HG02938 (cell line): ENCODE results near the gene TMEM150C.
"Not testable (repeated sequence)": the region's sequence is repeated elsewhere in the genome, so short reads cannot be mapped to it uniquely, and the experiment has no call there.

ENCODE experiments used
- ATAC-seq: cut with Tn5 transposase; IDR thresholded peaks from one replicate; pipeline ENCODE4 v1.9.1; 2021; ENCODE audit warnings: mild to moderate bottlenecking, moderate library complexity; ENCODE audit not compliant: unreplicated experiment

Gene TMEM150C

DNA sequence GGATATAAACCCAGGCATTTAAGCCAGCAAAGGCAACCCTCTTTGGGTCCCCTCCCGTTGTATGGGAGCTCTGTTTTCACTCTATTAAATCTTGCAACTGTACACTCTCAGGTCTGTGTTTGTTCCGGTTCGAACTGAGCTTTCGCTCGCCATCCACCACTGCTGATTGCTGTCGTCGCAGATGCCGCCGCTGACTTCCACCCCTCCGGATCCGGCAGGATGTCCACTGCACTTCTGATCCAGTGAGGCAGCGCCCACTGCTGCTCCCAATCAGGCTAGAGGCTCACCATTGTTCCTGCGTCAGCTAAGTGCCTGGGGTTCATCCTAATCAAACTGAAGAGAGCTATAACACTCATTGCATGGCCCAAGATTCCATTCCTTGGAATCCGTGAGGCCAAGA lies 82.2 kb downstream of the TMEM150C start:
- no peak for ATAC-seq

DNA sequence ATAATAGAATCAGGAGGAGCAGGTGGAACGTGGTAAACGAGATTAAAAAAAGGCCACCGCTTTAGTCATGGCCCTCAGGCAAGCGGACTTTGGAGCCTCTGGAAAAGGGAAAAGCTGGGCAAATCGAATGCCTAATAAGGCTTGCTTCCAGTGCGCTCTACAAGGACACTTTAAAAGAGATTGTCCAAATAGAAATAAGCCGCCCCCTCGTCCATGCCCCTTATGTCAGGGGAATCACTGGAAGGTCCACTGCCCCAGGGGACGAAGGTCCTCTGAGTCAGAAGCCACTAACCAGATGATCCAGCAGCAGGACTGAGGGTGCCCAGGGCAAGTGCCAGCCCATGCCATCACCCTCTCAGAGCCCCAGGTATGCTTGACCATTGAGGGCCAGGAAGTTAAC lies 84.3 kb downstream of the TMEM150C start:
- ATAC-seq: not testable (repeated sequence)

DNA sequence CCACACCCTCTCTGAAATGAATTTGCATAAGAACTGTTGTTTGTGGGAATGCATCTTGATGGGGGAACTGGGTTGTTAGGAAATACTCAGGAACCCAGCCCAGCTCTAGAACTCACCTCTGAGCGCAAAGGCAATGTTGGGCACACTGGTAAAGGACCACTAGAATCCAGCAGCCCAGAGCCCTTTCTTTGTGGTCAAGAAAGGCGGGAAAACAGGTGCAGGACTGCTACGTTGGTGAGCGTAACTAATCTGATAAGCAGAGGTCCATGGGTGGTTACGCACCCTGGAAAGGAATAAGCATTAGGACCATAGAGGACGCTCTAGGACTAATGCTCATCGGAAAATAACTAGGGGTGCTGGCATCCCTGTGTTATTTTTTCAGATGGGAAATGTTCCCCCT lies 85.9 kb downstream of the TMEM150C start:
- ATAC-seq: not testable (repeated sequence)

DNA sequence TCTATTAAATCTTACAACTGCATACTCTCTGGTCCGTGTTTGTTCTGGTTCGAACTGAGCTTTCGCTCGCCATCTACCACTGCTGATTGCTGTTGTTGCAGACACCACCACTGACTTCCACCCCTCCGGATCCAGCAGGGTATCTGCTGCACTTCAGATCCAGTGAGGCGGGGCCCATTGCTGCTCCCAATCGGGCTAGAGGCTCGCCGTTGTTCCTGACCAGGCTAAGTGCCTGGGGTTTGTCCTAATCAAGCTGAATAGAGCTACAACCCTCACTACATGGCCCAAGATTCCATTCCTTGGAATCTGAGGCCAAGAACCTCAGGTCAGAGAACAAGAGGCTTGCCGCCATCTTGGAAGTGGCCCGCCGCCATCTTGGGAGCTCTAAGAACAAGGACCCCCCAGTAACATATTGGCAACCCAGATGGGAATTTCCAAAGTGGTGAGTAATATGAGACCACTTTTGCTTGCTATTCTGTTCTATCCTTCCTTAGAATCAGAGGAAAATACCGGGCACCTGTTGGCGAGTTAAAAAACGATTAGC lies 88.1 kb downstream of the TMEM150C start:
- no peak for ATAC-seq

DNA sequence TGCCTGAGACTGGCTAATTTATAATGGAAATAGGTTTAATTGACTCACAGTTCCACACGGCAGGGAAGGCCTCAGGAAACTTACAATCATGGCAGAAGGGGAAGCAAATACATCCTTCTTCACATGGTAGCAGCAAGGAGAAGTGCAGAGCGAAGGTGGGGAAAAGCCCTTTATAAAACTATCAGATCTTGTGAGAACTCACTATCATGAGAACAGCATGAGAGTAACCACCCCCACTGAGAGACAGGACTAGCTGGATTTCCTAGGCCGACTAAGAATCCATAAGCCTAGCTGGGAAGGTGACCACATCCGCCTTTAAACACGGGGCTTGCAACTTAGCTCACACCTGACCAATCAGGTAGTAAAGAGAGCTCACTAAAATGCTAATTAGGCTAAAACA lies 88.7 kb downstream of the TMEM150C start:
- ATAC-seq: not testable (repeated sequence)

DNA sequence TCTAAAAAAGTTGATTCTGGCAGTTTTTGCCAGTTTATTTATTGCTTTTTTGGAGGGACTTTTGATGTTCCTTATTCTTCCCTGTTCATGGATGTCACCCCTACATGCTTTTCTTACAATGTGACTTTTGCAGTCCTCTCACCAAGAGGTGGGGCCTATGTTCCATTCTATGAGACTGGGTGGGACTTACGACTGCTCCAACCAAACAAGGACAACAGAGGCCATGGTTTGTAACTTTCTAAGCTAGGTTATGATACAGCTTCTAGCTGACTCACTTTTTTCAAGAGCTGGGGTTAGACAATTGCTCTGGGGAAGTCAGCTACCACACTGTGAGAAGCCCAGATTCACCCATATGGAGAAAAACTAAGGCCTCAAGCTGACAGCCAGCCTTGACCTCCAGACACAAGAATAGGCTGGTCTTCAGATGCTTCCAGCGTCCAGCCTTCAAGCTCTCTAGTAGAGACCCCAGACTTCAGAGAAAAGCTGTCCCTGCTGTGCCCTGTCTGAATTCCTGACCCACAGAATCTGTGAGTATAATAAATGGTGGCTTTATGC lies 91.9 kb downstream of the TMEM150C start:
- no peak for ATAC-seq

DNA sequence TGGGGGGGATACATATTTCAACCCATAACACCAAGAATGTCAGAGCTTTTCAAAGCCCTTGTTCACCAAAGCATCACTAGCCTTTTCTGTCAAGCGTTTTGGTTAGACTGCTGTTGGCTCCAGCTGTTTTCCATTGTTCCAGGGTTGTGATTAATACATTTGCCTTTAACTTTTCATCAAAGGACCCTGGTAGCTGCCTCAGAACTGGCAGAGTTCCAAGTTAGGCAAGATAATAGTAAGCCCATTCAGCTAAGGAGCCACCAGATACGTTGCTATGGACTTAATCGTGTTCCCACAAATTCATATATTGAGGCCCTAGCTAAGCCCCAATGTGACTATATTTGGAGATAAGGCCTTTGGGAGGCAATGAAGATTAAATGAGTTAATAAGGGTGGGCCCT lies 94.3 kb downstream of the TMEM150C start:
- no peak for ATAC-seq

DNA sequence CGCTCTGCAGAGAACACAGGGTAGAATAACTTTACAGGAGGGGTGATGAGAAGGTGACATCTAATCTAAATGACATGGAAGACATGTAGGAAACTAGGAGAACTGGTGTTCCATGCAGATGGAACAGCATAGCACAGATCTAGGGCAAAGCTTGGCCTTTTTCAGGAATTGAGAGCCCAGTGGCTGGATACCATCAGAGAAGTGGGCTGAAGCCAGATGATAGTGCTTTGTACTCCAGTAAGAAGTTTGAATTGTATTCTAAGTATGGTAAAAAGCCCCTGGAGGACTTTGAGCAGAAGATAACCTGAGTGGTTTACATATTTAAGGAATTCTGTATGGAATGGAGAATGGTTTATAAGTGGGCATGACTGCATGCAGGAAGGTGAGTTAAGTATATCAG lies 98.6 kb downstream of the TMEM150C start:
- no peak for ATAC-seq

DNA sequence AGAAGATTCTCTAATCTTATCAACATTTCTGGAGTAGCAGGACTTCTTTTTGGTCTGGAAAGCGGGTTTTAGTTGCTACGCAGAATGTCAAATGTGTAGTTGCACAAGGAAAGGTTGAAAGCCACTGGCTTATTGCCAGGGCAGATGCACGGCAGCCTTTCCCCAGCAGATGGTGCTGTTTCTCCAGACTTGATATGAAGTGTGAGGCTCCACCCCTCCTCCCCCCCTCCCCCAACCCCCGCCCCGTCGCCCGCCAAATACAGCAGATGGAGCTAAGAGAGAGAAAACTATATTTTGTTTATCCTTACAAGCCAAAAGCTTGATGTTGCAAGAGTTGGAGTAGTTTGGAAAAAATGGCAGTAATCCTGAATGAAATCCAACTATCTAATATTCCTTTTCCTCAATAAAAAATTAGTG lies 99.4 kb downstream of the TMEM150C start:
- peak; percentile 87 for ATAC-seq

DNA sequence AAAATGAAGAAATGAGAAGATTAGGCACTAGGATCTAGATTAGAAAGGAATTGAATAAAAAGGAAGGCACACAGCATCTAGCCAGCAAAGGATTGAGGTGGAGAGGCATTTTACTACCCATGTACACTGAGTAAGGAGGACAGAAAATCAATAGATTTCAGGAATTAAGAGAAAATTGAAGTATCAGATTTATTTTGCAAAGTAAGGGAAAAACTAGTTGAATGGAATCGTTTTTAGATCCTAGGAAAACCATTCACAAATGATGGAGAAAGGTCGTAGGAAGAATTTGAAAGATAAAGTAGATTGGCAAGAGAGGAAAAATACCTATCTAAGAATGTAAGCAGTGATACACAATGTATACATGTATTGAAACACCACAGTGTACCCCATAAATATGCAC lies 100.1 kb downstream of the TMEM150C start:
- ATAC-seq: no peak

DNA sequence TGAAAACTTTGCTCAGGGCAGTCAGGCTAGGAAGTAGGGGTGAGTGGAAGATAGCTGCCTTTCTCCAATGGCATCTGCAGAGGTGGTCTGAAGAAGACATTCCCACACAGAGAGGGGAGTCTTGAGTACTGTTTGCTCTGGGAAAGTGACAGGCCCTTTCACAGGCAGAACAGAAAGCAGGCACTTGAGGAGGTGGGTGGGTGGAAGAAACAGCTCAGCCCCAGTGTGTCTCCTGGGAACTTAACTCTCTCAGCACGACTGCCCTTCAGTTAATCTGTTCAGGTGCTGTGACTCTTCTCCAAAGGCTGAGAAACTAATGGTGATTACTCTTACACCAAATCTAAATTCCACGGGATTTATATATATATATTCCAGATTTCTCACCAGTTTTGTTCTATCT lies 103.1 kb downstream of the TMEM150C start:
- ATAC-seq: no peak

DNA sequence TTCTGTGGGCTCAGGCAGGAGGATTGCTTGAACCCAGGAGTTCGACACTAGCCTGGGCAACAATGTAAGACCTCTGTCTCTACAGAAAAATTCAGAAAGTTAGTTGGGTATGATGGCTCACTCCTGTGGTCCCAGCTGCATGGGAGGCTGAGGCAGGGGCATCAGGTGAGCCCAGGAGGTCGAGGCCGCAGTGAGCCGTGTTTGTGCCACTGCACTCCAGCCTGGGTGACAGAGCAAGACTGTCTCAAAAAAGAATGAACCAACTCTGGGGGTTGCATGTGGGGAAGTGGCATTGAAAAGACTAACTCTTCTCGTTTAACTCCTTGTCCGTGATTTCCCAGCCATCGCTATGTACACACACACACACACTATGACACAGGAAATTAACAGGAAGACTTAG lies 104.5 kb downstream of the TMEM150C start:
- no peak for ATAC-seq

DNA sequence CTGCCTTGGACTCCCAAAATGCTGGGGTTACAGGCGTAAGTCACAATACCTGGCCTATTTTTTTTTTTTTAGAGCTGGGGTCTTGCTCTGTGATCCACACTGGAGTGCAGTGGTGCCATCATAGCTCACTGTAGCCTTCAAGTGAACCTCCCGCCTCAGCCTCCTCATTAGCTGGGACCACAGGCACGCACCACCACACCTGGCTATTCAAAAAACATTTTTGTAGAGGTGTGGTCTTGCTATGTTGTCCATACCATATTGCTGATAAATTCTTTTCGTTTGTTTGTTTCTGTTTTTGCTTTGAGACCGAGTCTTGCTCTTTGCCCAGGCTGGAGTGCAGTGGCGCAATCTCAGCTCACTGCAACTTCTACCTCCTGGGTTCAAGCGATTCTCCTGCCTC lies 109.8 kb downstream of the TMEM150C start:
- ATAC-seq: no peak

DNA sequence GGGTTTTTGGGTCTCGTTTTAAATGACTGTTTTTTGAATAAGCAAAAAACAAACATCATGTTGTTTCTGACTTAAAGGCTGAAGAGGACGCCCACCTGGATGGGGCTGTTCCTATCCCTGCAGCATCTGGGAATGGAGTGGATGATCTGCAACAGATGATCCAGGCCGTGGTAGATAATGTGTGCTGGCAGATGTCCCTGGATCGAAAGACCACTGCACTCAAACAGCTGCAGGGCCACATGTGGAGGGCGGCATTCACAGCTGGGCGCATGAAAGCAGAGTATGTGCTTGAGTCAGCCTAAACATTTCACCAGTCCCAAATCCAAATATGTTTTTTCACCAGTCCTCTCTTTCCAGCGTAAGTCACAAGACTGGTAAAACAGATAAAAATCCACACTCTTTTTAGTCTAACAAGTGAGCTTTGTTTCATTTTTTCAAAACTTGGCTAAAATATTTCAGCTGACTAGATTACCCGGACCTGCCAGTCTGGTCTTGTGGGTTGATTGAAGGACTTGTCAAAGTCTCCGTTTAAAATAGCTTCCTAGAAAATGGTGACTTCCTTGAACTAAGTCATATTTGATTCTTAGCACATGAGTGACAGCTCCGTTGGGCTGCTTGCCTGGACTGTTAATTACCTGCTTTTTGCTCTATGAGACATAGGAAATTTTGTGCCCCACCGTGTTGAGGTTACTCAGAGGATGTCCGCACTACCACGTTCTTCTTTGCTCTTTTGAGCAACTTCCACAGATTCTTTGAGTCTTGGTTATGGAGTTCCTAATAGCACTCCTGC lies 110.6 kb downstream of the TMEM150C start:
- ATAC-seq: no peak

DNA sequence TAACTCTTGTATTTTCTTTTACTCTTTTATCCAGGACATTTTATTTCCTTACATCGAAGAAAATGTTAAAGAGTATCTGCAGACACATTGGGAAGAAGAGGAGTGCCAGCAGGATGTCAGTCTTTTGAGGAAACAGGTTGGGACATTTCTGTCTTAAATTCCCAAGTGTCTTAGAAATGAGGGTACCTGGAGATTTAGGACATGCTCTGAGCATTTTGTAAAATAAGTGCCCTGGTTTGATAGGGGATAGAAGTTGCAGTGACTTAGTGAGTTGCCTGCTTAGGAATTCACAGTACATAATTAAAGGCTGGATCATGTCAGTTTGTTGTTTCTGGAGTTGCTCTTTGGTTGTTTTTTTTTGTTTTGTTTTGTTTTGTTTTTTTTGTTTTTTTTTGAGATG lies 113.9 kb downstream of the TMEM150C start:
- ATAC-seq: no peak

DNA sequence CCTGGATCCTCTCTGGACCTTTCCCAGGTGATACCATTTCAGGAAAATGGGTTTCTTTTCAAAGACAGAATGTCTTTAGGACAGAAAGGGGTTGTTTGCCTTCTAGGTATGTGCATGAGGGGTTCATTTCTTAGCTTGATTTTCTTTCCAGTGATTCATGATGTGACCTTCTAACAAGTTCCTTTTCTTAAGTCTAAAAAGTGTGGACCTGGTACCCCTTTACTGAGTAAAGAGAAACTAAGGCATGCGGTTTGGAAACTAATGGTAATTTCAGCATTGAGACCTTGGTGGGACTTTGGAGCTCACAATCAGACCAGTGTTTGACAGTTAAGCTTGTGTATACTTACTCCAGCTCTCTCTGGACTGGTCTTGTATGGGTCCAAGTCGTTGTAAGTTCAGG lies 122.7 kb downstream of the TMEM150C start:
- ATAC-seq: no peak

DNA sequence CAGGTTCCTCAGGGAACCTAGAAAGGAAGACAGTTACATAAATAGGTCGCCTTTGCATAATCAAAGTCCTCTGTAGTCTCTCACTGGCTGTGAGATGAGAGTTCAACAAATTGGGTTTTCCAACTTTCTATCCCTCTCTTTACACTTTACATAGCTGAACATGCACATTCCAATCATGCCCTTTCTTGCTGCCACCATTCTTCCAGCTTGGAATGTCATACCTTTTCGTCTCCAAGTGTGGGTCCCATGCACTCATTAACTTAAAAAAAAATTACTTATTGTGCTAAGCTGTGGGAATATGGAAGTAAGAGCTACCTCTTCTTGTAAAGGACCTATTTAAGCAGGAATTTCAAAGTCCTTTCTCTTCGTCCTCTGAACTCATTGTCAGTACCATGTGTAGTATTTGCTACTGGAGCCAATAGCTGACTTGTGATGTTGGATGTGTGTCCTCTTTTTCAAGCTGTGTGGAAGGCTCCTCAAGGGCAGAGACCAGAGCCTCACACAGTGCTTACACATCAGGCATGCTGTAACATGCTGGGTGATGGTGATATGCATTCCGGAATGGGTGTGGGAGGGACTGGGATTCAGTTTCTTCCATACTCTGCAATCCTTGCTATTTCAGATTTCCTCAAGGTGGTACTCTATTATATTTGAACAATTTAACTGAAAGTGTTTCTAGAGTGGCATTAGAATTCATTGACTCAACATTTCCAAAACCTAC lies 124.3 kb downstream of the TMEM150C start:
- ATAC-seq: no peak

DNA sequence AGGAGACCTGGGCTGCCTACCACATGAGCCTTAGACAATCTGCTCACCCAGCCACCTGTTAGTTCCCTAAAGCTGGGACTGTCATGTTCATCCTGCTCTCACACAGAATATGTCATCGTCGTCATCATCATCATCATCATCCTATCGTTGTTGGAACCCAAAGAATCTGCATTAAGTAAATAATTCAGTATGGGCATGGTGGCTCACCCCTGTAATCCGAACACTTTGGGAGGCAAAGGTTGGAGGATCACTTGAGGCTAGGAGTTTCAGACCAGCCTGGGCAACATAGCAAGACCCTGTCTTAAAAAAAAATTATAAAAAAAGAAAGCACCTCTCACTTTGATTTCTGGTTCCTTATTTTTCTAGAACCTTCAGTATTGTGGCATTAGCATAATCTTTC lies 125.0 kb downstream of the TMEM150C start:
- ATAC-seq: no peak

DNA sequence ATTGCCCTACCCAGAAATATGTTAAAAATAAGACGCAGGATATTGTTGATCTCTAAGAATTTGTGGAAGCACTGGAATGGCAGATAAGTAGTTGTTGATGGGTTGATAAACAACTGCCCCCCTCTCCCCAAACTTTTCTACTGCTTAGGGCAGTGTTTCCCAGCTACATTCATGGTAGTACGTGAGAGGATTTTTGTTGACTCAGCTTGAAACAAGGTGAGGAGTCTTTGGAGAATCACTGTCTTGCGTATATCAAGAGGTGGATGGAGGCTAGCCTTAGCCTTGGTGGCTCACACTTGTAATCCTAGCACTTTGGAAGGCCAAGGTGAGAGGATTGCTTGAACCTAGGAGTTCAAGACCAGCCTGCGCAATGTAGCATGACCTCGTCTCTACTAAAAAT lies 125.7 kb downstream of the TMEM150C start:
- no peak for ATAC-seq

DNA sequence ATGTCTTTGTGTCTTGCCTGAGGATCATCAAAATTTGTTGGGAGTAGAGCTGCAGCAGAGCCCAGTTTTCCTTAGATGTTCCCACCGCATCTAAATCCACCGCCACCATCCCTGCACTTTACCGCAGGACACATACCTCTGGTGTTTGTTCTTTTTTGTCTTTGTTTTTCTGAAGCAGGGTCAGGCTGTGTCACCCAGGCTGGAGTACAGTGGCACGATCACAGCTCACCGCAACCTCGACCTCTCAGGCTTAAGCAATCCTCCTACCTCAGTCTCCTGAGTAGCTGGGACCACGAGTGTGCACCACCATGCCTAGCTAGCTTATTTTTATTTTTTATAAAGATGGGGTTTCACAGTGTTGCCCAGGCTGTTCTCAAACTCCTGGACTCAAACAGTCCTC lies 126.8 kb downstream of the TMEM150C start:
- ATAC-seq: no peak

DNA sequence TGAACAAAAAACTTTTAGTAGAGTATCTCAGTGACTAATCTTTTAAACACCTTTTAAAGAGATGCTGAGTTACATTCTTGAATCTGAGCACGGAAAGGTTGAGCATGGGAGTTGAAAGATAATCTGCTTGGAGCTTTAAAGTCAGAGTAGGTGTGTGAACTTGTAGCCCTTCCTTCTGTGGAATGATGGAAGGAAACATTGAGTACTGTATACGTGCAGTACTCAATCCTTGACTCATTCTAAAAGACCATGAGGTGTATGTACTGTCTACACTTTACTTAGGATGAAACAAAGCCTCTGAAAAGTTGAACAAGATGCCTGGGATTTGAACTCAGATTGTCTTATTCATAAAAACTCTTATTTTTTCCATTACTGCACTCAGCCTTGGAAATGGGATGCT lies 128.0 kb downstream of the TMEM150C start:
- no peak for ATAC-seq
